Right hindlimb (tissue), 1 donor: ENCODE data around the gene FAM241B.
A peak's percentile ranks its signal among the peaks of the same experiment; 100 is the strongest.

Experiments
- DNase-seq: peaks from one replicate; pipeline ENCODE4 v3.0.0-alpha.2; 2018

Gene FAM241B

DNA sequence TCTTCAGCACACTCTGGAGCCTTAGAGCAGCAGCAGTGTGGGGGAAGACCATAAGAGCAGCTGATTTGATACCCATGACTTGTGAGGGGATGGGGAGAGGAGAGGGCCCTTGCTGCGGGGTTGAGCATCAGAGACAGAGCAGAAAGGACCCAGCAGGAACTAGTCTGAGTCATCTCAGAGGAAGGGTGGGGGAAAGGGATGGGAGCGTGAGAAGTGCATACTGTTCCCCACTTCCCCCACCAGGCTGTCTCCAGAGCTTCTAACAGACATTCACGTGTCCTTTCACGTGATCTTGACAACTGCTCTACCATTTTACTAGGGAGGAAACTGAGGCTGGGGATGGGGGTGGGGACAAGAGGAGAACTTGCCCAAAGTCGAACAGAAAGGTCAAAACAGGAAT lies 38.7 kb downstream of the FAM241B start:
- DNase-seq = no peak

DNA sequence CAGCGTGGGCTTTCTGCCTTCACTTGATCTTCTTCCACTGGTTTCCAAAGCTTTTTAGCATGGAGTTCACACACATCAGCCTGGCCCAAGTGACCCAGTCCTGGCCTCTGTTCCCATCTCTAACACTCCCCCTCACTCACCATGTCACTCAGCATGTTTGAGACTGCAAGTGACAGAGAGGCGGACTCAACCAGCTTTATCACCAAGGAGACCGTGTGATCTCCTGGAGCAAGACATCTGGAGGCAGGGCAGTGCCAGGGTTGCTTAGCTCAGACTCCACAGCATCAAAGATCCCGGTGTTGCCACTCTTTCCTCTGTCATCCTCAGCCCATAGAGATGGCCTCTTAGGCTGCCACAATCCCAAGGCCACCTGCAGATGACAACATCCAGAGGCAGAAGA lies 39.4 kb downstream of the FAM241B start:
- no peak for DNase-seq

DNA sequence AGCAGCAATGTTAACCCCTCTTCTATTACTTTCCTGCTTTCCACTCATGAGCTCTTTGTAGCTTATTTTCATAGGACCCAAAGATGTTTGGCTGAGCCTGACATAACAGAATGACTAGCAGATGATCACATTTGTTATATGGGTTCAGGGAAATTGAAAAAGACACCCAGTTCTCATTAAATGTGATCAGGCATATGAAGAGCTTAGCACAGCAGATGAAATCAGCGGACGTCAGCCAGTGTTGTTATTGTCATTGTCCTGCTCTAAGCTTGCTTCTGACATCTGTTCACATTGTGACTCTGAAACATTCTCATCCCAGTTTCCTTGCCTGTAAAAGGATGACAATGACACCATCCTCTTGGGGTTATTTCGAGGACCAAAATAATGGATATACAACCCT lies 43.5 kb downstream of the FAM241B start:
- no peak for DNase-seq

DNA sequence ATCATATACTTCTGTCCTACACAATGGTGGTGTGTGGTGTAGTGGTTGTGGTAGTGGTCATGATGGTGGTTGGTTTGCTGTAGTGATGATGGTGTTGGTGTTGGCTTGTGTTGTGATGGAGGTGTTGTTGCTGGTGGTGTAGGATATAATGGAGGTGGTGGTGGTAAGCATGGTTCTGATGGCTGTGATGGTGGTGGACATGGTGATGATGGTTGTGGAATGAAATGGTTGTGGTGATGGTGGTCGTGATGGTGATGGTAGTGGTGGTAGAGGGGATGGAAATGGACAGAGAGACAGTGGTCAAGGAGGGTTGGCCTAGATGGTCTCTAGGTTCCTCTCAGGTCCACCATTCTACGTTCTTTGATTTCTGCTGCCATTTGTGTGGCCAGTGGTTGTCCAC lies 44.7 kb downstream of the FAM241B start:
- DNase-seq = no peak

DNA sequence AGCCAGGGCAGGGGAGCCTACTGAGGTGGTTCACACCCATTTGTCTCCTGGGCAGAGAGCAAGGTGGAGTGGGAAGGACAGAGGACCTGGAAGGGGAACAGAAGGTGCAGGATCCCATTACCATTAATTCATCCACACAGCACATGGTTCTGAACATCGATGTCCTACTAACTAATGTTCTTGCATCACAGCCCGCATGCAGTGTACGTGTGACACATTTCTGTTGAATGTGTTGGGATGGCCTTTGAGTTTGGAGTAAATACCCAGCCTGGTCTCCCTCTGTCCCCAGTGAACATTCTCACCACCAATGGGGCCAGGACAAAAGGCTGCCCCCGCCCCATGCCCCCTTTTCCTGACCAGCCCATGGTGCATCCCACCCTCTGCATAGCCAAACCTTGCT lies 46.3 kb downstream of the FAM241B start:
- DNase-seq = no peak

DNA sequence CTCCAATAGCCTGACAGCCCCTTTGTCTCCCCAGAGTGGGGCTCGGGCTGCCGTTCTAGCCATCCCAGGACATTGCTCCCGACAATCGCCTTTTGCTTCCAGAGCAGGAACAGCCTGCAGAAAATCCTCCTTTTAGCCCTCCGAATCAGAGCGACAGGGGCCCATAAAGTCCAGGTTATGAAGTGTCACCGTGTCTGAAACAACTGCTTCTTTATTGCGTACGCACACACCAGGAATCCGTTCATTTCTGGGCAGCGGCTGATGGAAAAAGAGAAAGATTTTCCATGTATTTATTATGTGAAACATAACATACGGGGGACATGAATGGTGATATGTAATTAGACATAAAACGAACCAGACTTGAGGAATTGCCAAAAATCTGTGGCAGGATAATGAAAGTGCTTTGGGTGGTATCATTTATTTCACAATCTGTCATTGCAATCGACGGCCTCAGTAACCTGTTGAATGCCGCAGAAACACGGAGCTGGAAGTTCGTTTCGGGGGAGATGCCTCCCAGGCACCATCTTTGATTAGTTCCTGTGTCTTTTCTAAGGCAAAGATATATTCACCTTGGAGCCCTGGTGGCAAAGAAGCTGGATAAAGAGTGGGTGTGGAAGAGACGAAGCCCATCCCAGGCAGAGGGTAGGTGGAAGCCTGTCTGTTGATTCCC lies 48.1 kb downstream of the FAM241B start:
- DNase-seq = peak; percentile 54

DNA sequence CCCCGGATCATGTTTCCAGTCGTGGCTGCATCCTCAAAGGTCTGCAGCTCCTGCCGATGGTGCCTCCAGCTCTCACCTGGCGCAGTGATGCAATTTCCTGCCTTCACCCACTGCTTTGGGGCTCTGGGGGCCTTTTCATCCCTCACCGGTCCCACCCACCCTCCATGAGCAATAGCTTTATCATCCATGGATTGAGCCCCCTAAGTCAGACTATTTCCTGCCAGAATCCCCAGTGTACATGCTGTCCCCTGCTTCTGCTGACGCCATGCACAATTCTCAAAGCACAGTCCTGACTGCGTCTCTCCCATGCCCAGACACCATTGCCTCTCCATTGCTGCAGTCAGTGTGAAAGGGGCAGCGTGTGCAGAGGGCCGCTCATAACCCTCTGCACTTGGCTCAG lies 49.7 kb downstream of the FAM241B start:
- DNase-seq = no peak

DNA sequence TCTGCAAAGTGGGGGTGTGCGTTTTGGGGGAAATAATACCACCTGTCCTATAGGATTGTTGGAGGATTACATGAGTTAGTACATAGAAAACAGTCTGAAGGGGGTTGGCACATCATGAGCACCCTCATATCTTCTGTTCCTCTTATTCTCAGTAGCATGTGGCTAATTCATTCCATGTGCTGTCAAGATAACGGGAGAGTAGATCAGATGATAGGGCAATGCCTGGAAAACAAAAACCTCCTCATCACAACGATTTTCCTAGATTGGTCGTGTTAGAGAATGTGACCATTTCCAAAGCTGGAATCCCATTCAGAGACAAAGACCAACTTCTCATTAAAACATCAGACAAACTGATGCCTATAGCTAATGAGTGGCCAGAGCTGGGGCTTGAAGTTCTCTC lies 50.6 kb downstream of the FAM241B start:
- DNase-seq = no peak

DNA sequence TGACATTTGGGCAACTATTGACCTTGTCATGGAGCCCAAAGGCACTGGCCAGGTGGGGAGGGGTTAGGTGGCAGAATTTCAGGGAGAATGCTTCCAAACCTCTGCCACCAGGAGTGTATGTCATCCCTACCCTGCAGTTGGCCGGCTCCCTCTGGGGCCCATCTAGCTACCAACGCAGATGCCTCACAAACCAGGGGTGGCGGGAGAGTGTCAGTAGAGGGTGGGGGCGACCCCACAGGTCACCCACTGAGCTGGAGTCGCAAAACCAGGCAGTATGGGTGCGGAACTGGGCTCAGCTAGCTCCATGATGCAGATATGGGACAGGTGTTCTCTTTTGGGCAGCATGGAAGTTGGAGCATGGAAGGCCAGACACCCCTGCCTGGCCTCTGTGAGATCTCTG lies 51.4 kb downstream of the FAM241B start:
- DNase-seq = no peak

DNA sequence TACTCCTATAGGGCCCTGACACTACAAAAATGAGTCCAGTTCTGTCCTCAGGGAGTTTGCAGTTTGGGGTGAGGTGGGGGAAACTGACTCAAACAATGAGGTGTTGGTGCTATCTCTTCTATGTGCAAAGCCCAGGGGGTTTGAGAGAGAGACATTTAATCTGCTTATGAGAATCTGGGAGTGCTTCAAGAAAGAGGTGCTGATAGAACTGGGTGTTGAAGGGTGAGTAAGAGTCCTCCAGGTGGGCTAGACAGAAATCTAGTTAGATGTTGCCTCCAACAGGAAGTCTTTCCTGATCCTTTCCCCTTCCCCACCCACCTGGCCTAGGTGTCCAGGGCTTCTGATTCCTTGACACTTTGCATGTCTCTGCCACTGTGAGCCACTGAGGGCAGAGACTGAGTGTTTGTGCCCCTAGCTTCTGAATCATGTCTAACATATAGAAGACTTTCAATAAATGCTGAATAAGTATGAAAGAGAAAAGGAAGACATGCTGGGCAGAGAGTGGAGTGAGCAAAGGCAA lies 53.0 kb downstream of the FAM241B start:
- DNase-seq = no peak
